Measurements from ENCODE around the gene SLC16A2. TPM values are rescaled to one million over a fixed set of nuclear protein-coding genes. Genes with fewer than 3 reads are reported as not detected.

Gene SLC16A2
- polyA plus RNA-seq, 1 of the 3 experiments (the other 2 are of a cell fraction) = 10.9 TPM

- no peak overlapping the region for H3K4me3 ChIP-seq (ENCODE audit: low read depth in 2 of 2, low read length in 1 of 2)
- WGBS (ENCODE audit: low lambda C conversion rate) = 31% methylated on average over 9 of the region's 9 CpGs
- H3K27me3 ChIP-seq (ENCODE audit: insufficient read depth) = peaks cover 8% of the 10 kb centered on the region; the same call in 1 of the 2 replicates
- H2AFZ ChIP-seq (ENCODE audit: low read depth) = no peak overlapping the region
- H3F3A ChIP-seq (replicated peaks; ENCODE audit: insufficient read depth) = no peaks in the 10 kb centered on the region
- H3K9ac ChIP-seq = no peak overlapping the region
- H3K9me3 ChIP-seq = no peaks in the 10 kb centered on the region
- ChIA-PET POLR2A (interaction anchor here (1.2 to 1.4 kb wide), 2 partner anchors 92 to 101 kb away, joined by 3 to 4 read pairs; partner anchors contain the start of genes RLIM and SLC16A2), CTCF (interaction anchor here (0.6 to 1.3 kb wide), 4 partner anchors 10 to 32 kb away, joined by 3 to 5 read pairs (median 4); no protein-coding TSS in a partner anchor)
- peak overlapping the region; percentile 6 to 71; a peak in 3 of 4 replicates for H3K27ac ChIP-seq (ENCODE audit: low read depth in 2 of 2, low read length in 1 of 2)
- no peaks in the 10 kb centered on the region for H3K9me2 ChIP-seq
- DNase-seq = peak; percentile 25
- H3K36me3 ChIP-seq (replicated peaks in 1 of 2; ENCODE audit: control insufficient read depth in 1 of 2, insufficient read depth in 2 of 2, low read length in 1 of 2) = no peaks in the 10 kb centered on the region
- TF ChIP-seq TCF12 (IDR thresholded peaks at IDR 0.05) (no peak), RXRA (IDR thresholded peaks at IDR 0.05; ENCODE audit: borderline replicate concordance, low read depth) (no peak), CHD2 (IDR thresholded peaks at IDR 0.05; ENCODE audit: low read length, partially characterized antibody) (no peak), REST (IDR thresholded peaks at IDR 0.05; ENCODE audit: low read depth, low read length) (no peak), NFIC (IDR thresholded peaks at IDR 0.05; ENCODE audit: borderline replicate concordance) (no peak), JUND (IDR thresholded peaks at IDR 0.05) (no peak), SIN3A (IDR thresholded peaks at IDR 0.05; ENCODE audit: borderline replicate concordance, low read depth, low read length) (no peak), GATA2 (CRISPR knock-in tag; IDR thresholded peaks at IDR 0.05) (no peak), EZH2phosphoT487 (IDR thresholded peaks at IDR 0.05; ENCODE audit: borderline replicate concordance, low read depth) (no peak), USF1 (IDR thresholded peaks at IDR 0.05; ENCODE audit: borderline replicate concordance, low read depth) (no peak), FOXM1 (IDR thresholded peaks at IDR 0.05; ENCODE audit: low read depth) (no peak), NRF1 (IDR thresholded peaks at IDR 0.05; ENCODE audit: low read depth, low read length) (no peak), PBX3 (IDR thresholded peaks at IDR 0.05) (no peak), IRF3 (IDR thresholded peaks at IDR 0.05; ENCODE audit: low read depth, low read length) (no peak)
- H4K20me1 ChIP-seq (ENCODE audit: insufficient read depth) = no peaks in the 10 kb centered on the region
- no peak overlapping the region for H3K4me2 ChIP-seq
- no peaks in the 10 kb centered on the region for H3K79me2 ChIP-seq (ENCODE audit: insufficient read depth)
- H3K4me1 ChIP-seq (ENCODE audit: control insufficient read depth in 1 of 2, insufficient read depth in 2 of 2, low read depth in 1 of 2, low read length in 1 of 2) = peaks cover 0 to 27% of the 10 kb centered on the region in 2 experiments; a peak in 1 of 4 replicates
These were observed 100.9 kb downstream of the SLC16A2 start for GRCh38 chrX:74521961-74522751.
